Measurements from ENCODE around the gene PTPN1. TPM values are rescaled to one million over a fixed set of nuclear protein-coding genes. Genes with fewer than 3 reads are reported as not detected.

PTPN1 gene
- total RNA-seq, 1 donor from 2014 or later = 78.2 TPM

- Histone ChIP-seq H3K4me1 (peaks cover 20% of the 10 kb centered on the region), H3K9me3 (no peaks in the 10 kb centered on the region), H3K36me3 (peaks cover 47% of the 10 kb centered on the region), H3K27ac (no peak overlapping the region), H3K4me3 (no peak overlapping the region), H3K27me3 (ENCODE audit: low read depth) (no peaks in the 10 kb centered on the region)
- ATAC-seq = no peak
- intact Hi-C loops (cut with DNase I) = no loop called here
- TF ChIP-seq CTCF (IDR thresholded peaks at IDR 0.05) = no peak
- peak; percentile 30 for DNase-seq
Observed at GRCh38 chr20:50589548-50590347, 79.6 kb downstream of the PTPN1 start.

- no peak overlapping the region for H3K4me3 ChIP-seq
- H3K36me3 ChIP-seq = peaks cover 41% of the 10 kb centered on the region
- H3K9me3 ChIP-seq = no peaks in the 10 kb centered on the region
- DNase-seq (peak; percentile 34), ATAC-seq (no peak)
- no peak overlapping the region for H3K27ac ChIP-seq
- H3K4me1 ChIP-seq = peaks cover 20% of the 10 kb centered on the region
- intact Hi-C loops (cut with DNase I) = no loop called here
- no peak for TF ChIP-seq CTCF (IDR thresholded peaks at IDR 0.05)
- no peaks in the 10 kb centered on the region for H3K27me3 ChIP-seq (ENCODE audit: low read depth)
Observed at GRCh38 chr20:50590348-50590664, 80.1 kb downstream of the PTPN1 start.

- no peaks in the 10 kb centered on the region for H3K9me3 ChIP-seq
- no peak for TF ChIP-seq CTCF (IDR thresholded peaks at IDR 0.05)
- H3K4me3 ChIP-seq = no peak overlapping the region
- peaks cover 31% of the 10 kb centered on the region for H3K36me3 ChIP-seq
- intact Hi-C loops (cut with DNase I) = no loop called here
- H3K27ac ChIP-seq = no peak overlapping the region
- ATAC-seq (no peak), DNase-seq (no peak)
- H3K4me1 ChIP-seq = peaks cover 24% of the 10 kb centered on the region
- no peaks in the 10 kb centered on the region for H3K27me3 ChIP-seq (ENCODE audit: low read depth)
Observed at GRCh38 chr20:50591233-50591852, 81.2 kb downstream of the PTPN1 start.

- peak; percentile 41 to 53 for ATAC-seq
Observed at GRCh38 chr20:50592282-50593004, 82.3 kb downstream of the PTPN1 start.

GRCh38 chr20:50593005-50593335 lies 82.8 kb downstream of the PTPN1 start:
- TF ChIP-seq CTCF (IDR thresholded peaks at IDR 0.05) = no peak
- H3K36me3 ChIP-seq = peaks cover 15% of the 10 kb centered on the region
- no peaks in the 10 kb centered on the region for H3K27me3 ChIP-seq (ENCODE audit: low read depth)
- H3K4me1 ChIP-seq = peaks cover 28% of the 10 kb centered on the region
- H3K27ac ChIP-seq = peak overlapping the region; percentile 18
- H3K9me3 ChIP-seq = no peaks in the 10 kb centered on the region
- DNase-seq = no peak
- intact Hi-C loops (cut with DNase I) = no loop called here
- ATAC-seq = no peak
- no peak overlapping the region for H3K4me3 ChIP-seq

More at GRCh38 chr20:50592282-50593004, 82.3 kb downstream of the PTPN1 start:
- Histone ChIP-seq H3K27me3 (ENCODE audit: low read depth) (no peaks in the 10 kb centered on the region), H3K9me3 (no peaks in the 10 kb centered on the region), H3K27ac (peak overlapping the region; percentile 18), H3K4me1 (peaks cover 28% of the 10 kb centered on the region), H3K4me3 (no peak overlapping the region), H3K36me3 (peaks cover 20% of the 10 kb centered on the region)
- TF ChIP-seq CTCF (IDR thresholded peaks at IDR 0.05) = no peak
- intact Hi-C loops (cut with DNase I) = no loop called here
- DNase-seq = peak; percentile 81
